ENCODE results near the gene LHX1. TPM values are rescaled to one million over a fixed set of nuclear protein-coding genes. Genes with fewer than 3 reads are reported as not detected.

The LHX1 gene
- total RNA-seq: 2.7 TPM in 1 of 2 replicates, not detected in the other

GRCh38 chr17:36937001-36937958 is at the start of gene LHX1:
TSS of gene LHX1 (plus strand) at chr17:36937475. CDS start at chr17:36938198, 723 bp downstream.

GRCh38 chr17:36948717-36949460 is 11.6 kb downstream of the LHX1 start, which contains the start of gene AATF:
TSS of gene AATF (plus strand) at chr17:36948954. CDS start at chr17:36949126, 172 bp downstream.

Other genes with a start within 250 kb of the LHX1 start
- 45.1 and 47.8 TPM in 2 replicates for gene AATF, start 11.5 kb downstream of the LHX1 start, total RNA-seq